Raji (cell line): ENCODE data around the gene GPR68.

Experiments
- POLR2A ChIP-seq: IDR thresholded peaks from 2 replicates; pipeline ENCODE4 v1.6.1; 2011; ENCODE audit warnings: low read depth, low read length, control low read depth; ENCODE audit not compliant: insufficient read depth

GPR68 gene, protein sequence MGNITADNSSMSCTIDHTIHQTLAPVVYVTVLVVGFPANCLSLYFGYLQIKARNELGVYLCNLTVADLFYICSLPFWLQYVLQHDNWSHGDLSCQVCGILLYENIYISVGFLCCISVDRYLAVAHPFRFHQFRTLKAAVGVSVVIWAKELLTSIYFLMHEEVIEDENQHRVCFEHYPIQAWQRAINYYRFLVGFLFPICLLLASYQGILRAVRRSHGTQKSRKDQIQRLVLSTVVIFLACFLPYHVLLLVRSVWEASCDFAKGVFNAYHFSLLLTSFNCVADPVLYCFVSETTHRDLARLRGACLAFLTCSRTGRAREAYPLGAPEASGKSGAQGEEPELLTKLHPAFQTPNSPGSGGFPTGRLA

DNA sequence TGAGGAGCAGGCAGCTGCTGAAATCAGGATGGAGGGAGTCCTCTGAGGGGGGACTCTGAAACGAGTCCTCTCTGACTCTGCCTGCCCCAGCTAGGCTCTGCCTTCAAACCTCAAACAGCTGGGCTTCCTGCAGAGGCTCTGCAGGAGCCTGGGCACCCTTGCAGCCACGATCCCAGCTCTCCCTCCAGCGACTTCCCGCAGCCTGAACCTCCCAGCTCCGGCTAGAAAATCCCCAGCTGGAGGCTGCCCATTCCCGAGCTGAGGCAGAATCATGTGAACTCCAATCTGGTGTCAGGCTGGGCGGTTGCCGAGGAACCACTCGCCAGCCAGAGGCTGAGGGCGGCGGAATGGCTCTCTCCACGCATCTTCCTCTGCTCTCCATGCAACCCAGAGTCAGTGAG lies at the start of gene GPR68:
TSS of gene GPR68 (minus strand) at position 204 of the 401 bp plus-strand sequence. CDS start 9,654 bp downstream, outside the sequence.
- no peak for TF ChIP-seq POLR2A

- no peak for TF ChIP-seq POLR2A
These were observed 49.6 kb upstream of the GPR68 start for GRCh38 chr14:91294153-91294552.

- no peak for TF ChIP-seq POLR2A
These were observed 48.8 kb upstream of the GPR68 start for GRCh38 chr14:91293281-91293680.

DNA sequence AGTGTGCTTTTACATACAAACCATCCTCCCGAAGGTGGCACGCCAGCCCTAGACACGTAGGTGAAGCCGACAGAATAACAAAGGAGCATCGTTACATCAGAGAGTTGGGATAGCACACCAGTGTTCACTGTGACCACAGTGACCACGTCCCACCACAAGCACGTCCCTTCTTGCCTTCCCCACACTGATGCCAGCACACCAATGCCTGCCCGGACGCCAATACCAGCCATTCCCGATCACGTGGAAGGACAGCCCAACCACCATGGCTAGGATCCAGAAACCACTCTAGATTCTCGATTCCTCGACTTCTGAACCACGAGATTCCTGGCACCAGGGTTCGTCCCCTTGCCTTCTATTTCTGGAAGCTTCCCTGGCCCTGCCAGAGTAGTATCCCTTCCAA lies 48.0 kb upstream of the GPR68 start:
- no peak for TF ChIP-seq POLR2A

GRCh38 chr14:91291786-91292405 lies 47.4 kb upstream of the GPR68 start:
- no peak for TF ChIP-seq POLR2A

DNA sequence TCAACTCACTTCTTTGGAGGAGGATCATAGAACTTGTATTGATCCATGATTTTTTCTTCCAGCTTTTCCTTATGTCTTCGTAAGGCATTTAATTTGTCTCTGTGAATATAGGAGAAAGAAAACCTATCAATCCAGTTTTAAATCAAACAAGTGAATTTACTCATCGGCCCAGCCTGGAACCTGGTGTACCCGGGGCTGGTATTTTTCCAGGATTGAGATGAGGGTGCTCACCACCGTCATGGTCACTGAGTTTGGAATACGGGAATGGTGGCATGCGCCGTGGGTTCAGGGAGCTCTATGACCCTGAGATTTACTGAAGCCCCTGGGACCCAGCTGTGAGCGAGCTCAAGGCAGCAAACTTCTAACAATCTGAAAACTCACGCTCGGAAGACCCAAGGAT lies 46.5 kb upstream of the GPR68 start:
- no peak for TF ChIP-seq POLR2A

GRCh38 chr14:91289464-91289863 lies 45.0 kb upstream of the GPR68 start:
- TF ChIP-seq POLR2A: no peak

DNA sequence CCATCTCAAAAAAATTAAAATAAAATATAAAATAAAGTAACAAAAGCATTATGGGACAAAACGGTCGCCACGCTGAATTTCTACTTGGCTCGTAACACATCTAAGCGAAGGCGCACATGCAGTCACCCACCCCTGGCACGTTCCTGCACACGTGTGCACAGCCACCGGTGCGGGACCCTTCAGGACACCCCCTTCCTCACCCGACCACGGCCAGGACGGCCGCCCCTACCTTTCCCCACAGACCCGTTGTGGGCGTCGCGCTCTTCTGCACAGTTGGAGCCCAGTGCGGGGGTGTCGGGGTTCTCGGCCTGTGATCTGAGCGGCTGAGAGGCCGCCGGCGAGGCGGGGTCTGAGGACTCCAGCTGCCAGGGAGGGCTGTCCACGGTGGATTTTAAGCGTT lies 44.4 kb upstream of the GPR68 start:
- no peak for TF ChIP-seq POLR2A

GRCh38 chr14:91286530-91286937 lies 42.0 kb upstream of the GPR68 start:
- TF ChIP-seq POLR2A: no peak

- no peak for TF ChIP-seq POLR2A
These were observed 40.5 kb upstream of the GPR68 start for GRCh38 chr14:91284791-91285548.

DNA sequence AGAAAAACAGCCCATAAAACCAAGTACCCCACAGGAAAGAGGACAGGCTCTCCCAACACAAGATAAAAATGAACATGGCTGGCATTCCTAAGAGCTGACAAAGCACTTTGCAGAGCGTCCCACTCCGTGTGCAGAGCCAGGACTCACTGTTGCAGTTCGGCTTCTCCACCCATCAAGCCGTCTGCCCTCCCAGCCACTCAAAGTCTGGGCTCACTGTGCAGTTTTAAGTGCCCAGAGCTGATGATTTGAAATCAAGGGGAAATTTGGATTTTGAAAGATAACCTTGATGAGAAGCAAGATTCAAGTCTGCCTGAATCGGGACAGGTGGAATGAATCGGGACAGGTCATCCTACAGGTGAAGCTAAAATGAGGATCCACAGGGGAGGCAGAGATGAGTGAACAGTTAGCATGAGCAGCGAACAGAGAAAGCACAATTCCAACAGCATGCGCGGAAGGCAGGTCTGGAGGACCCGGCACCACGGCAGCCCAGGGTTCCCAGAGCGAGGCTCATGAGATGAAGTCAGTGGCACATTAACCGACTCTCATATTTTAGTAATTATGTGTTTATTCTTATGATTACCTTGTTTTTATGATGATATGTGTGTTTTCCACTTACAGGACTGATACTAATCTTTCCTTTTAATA lies 39.8 kb upstream of the GPR68 start:
- TF ChIP-seq POLR2A: no peak

DNA sequence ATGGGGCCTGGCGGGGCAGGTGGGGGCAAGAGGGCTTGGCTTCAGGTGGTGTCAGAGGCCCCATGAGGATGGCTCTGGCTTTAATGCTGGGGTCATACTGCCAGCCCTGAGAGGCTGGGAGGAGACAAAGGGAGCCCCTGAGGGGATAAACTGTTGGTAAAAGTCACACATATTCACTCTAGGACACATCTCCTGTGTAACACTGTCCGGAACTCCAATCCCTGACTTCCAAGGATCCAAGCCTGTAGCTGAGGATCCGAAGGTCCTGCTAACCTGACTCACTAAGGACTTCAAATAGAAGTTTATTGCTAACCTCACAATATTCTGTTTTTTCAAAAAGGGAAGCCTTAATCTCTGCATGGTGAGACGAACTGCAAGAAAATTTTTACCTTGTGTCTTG lies 39.2 kb upstream of the GPR68 start:
- no peak for TF ChIP-seq POLR2A

DNA sequence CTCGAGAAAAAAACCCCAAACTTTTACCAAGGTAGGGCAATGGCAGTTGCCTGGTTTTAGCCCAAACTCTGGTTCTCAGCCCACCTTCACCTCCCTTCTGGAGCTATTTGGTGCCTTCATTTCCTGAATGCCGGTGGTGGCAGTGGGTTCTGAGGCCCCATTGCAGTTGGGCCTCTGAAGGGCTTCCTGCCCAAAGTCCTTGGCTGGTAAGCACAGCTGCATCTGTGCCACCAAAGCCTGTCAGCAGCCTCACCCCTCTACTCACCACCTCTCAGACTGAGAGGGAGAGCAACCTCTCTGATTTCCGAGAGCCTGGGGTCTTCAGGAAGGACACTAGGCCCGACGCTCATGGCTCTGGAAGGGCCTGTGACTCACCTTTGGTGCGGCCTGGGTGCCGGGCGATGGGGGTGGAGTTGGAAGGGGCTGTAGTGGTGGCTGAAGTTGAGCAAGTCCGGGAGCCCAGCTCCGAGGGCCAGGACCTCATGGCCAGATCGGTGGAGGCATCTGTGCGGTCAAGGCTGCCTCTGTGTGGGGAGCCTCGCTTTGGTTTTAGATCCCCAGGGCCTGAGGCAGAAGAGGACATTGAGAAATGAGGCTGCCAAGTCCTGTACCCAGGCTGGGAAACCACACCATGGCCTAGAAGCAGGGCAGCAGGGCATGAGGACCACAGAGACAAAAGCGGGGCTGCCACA lies 38.6 kb upstream of the GPR68 start:
- TF ChIP-seq POLR2A: no peak

DNA sequence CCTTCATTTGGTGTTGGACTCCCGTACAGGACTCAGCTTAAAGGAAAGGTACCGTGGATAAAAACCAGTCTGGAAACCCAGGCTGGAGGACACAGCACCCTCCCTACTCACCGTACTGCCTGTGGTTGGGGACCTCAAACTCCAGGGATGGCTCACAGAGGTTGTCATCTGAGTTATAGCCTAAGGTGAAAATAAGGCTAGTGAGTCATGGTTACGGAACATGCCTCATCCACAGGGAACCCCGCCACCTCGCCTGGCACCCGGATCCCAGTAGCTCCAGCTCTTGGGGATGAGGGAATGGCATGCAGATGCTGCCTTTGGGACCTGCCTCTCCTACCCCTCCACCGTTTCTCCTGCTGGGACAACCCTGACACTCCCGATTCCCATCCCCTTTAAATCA lies 36.8 kb upstream of the GPR68 start:
- TF ChIP-seq POLR2A: no peak

GRCh38 chr14:91280129-91280528 lies 35.6 kb upstream of the GPR68 start:
- TF ChIP-seq POLR2A: no peak
